GM12878 (cell line): ENCODE data around the gene MASTL. TPM values are rescaled to one million over a fixed set of nuclear protein-coding genes. Genes with fewer than 3 reads are reported as not detected.

Experiments
- ATAC-seq: fragments of 200-7000 bp; cut with Tn5 transposase; 3 replicates; pipeline ENCODE4 v1.9.1; 2020; ENCODE audit warnings: mild to moderate bottlenecking, moderate library complexity
- BruUV-seq: library from RNA; stranded (reverse); fragments of 400-500 nt; replicated peaks from 2 replicates; lab custom pipeline; 2021; lab: Mats Ljungman, UMichigan
- CTCF ChIA-PET: fragments of 300-600 bp; sonication (Branson Sonifier 250); formaldehyde crosslinking; extraction: SDS; loops from one replicate; lab custom pipeline; 2021; ENCODE audit warnings: inconsistent platforms; lab: Yijun Ruan, JAX
- POLR2A ChIA-PET: fragments of 350-600 bp; formaldehyde crosslinking; extraction: SDS; loops from one replicate; lab custom pipeline; 2021; ENCODE audit warnings: inconsistent platforms; lab: Charles Lee
- RAD21 ChIA-PET: fragments of 300-600 bp; sonication (Branson Sonifier 250); formaldehyde crosslinking; loops from one replicate; lab custom pipeline; 2023; ENCODE audit warnings: antibody characterized with exemption; ENCODE audit not compliant: unreplicated experiment; lab: Charles Lee
- SMC1A ChIA-PET: fragments of 300-600 bp; sonication (Branson Sonifier 250); formaldehyde crosslinking; loops from one replicate; lab custom pipeline; 2023; ENCODE audit not compliant: unreplicated experiment, uncharacterized antibody; lab: Charles Lee
- DNase-seq: peaks from one replicate; pipeline ENCODE4 v3.0.0-alpha.2; 2011; ENCODE audit warnings: low read depth, low spot score
- FAIRE-seq: peaks from 3 replicates; lab custom pipeline; 2011; peaks lifted over from hg19 to GRCh38; lab: Jason Lieb, UNC
- H2AFZ ChIP-seq: 2 replicates; pipeline ENCODE4 v1.6.0; 2011; ENCODE audit warnings: low read depth, low read length, control low read depth; ENCODE audit not compliant: control insufficient read depth
- H3K27ac ChIP-seq: 2 replicates; pipeline ENCODE4 v1.5.1; 2011; ENCODE audit warnings: control low read depth; ENCODE audit not compliant: control insufficient read depth, insufficient read depth
- H3K27me3 ChIP-seq, 2 experiments: replicated peaks in 1 of 2; 2 replicates each; pipeline versions ENCODE4 v1.6.0 to v1.6.1; 2011; ENCODE audit warnings: low read length in 1 of 2; ENCODE audit not compliant: control insufficient read depth in 2 of 2, insufficient read depth in 2 of 2
- H3K36me3 ChIP-seq, 2 experiments: 2 replicates each; pipeline ENCODE4 v1.5.1; 2011; ENCODE audit warnings: low read length in 1 of 2; ENCODE audit not compliant: control insufficient read depth in 2 of 2, insufficient read depth in 2 of 2
- H3K4me1 ChIP-seq: 2 replicates; pipeline ENCODE4 v1.6.1; 2011; ENCODE audit warnings: mild to moderate bottlenecking, low read length, moderate library complexity, mixed read lengths; ENCODE audit not compliant: control insufficient read depth, insufficient read depth
- H3K4me2 ChIP-seq: 2 replicates; pipeline ENCODE4 v1.6.0; 2011; ENCODE audit warnings: control low read depth; ENCODE audit not compliant: control insufficient read depth, insufficient read depth
- H3K4me3 ChIP-seq: fragments of 200-600 bp; sonication (generic); 2 replicates; pipeline ENCODE4 v1.5.1; 2016
- H3K79me2 ChIP-seq: 2 replicates; pipeline ENCODE4 v1.6.0; 2011; ENCODE audit warnings: low read length; ENCODE audit not compliant: control insufficient read depth, insufficient read depth
- H3K9ac ChIP-seq: 2 replicates; pipeline ENCODE4 v1.8.0; 2011; ENCODE audit warnings: low read length, control low read depth, mixed read lengths; ENCODE audit not compliant: control insufficient read depth, insufficient read depth
- H3K9me3 ChIP-seq: replicated peaks from 3 replicates; pipeline ENCODE4 v1.5.1; 2011; ENCODE audit warnings: mild to moderate bottlenecking, low read length; ENCODE audit not compliant: control insufficient read depth, insufficient read depth
- H4K20me1 ChIP-seq: 2 replicates; pipeline ENCODE4 v1.6.0; 2011; ENCODE audit not compliant: control insufficient read depth, insufficient read depth
- ASH2L ChIP-seq: fragments of 300-600, 200-600 bp; sonication (generic); IDR thresholded peaks from 2 replicates; pipeline ENCODE4 v1.6.1; 2017; ENCODE audit warnings: low read depth, mild to moderate bottlenecking, borderline replicate concordance
- ATF7 ChIP-seq: fragments of 450-650 bp; IDR thresholded peaks from 2 replicates; pipeline ENCODE4 v1.6.1; 2016; ENCODE audit warnings: low read depth, mild to moderate bottlenecking
- BACH1 ChIP-seq: fragments of 450-650 bp; IDR thresholded peaks from 2 replicates; pipeline ENCODE4 v1.6.1; 2017; ENCODE audit warnings: mild to moderate bottlenecking, borderline replicate concordance
- BMI1 ChIP-seq: fragments of 450-650 bp; IDR thresholded peaks from 2 replicates; pipeline ENCODE4 v1.6.1; 2016; ENCODE audit warnings: mild to moderate bottlenecking, moderate library complexity, borderline replicate concordance
- CHD1 ChIP-seq: IDR thresholded peaks from 2 replicates; pipeline ENCODE4 v1.6.1; 2012; ENCODE audit warnings: low read depth, low read length, improper control_type of control experiment
- CHD4 ChIP-seq: fragments of 200-600 bp; sonication (generic); IDR thresholded peaks from 2 replicates; pipeline ENCODE4 v1.6.1; 2016; ENCODE audit warnings: mild to moderate bottlenecking
- DPF2 ChIP-seq: fragments of 450-650 bp; IDR thresholded peaks from 2 replicates; pipeline ENCODE4 v1.6.1; 2017; ENCODE audit warnings: mild to moderate bottlenecking
- EP300 ChIP-seq, 2 experiments: fragments of 150-350 bp in 1 of 2; IDR thresholded peaks; 2 replicates each; pipeline ENCODE4 v1.6.1; 2011 to 2012; ENCODE audit warnings: low read depth in 2 of 2, low read length in 2 of 2, borderline replicate concordance in 1 of 2, improper control_type of control experiment in 1 of 2, inconsistent platforms in 1 of 2; ENCODE audit not compliant: control insufficient read depth in 1 of 2
- IKZF2 ChIP-seq, 2 experiments: fragments of 450-650 bp; IDR thresholded peaks; 2 replicates each; pipeline ENCODE4 v1.6.1; 2017; ENCODE audit warnings: mild to moderate bottlenecking in 2 of 2, moderate library complexity in 2 of 2
- NR2C2 ChIP-seq: IDR thresholded peaks from 2 replicates; pipeline ENCODE4 v1.6.1; 2011; ENCODE audit warnings: borderline replicate concordance, low read depth; ENCODE audit not compliant: control insufficient read depth, insufficient read length
- RB1 ChIP-seq: fragments of 450-650 bp; formaldehyde crosslinking; IDR thresholded peaks from 2 replicates; pipeline ENCODE4 v1.6.1; 2017; ENCODE audit warnings: mild to moderate bottlenecking, borderline replicate concordance
- ZNF622 ChIP-seq: fragments of 450-650 bp; IDR thresholded peaks from 2 replicates; pipeline ENCODE4 v1.6.1; 2017; ENCODE audit warnings: mild to moderate bottlenecking, inconsistent platforms
- ZZZ3 ChIP-seq: IDR thresholded peaks from 2 replicates; pipeline ENCODE4 v1.6.1; 2011; ENCODE audit warnings: low read depth; ENCODE audit not compliant: control insufficient read depth, insufficient read length
- in situ Hi-C: fragments of 300-500 bp; cut with MboI; formaldehyde crosslinking; loops from 9 replicates; pipeline ENCODE4 v1.14.3; 2018; ENCODE audit warnings: mixed read lengths
- intact Hi-C: fragments of 100-400 bp; cut with micrococcal nuclease; formaldehyde crosslinking; loops from one replicate; pipeline ENCODE4 v1.14.2; 2022; ENCODE audit not compliant: unreplicated experiment
- polyA plus RNA-seq, 11 experiments: library from polyadenylated mRNA; depleted of rRNA in 4 of 11; unstranded in 6 of 11; stranded (reverse) in 5 of 11; fragments of >200 nt; fragmentation: Nextera tagmentation in 4 of 11; fragmentation: Illumina TruSeq in 1 of 11; extraction: Ambion mirVana in 4 of 11; extraction: Trizol in 1 of 11; gene quantifications; 1 replicate in 1 of 11; 2 replicates in 10 of 11; pipeline versions ENCODE4 v1.2.1 to v1.2.3, GENCODE V29; 2011 to 2016; ENCODE audit warnings: inconsistent platforms in 2 of 11, missing spikeins in 2 of 11, low read depth in 1 of 11
- total RNA-seq, 4 experiments: library from RNA; depleted of rRNA in 3 of 4; stranded (reverse); fragments of >200 nt in 3 of 4; fragmentation: Illumina TruSeq in 1 of 4; extraction: Trizol in 1 of 4; gene quantifications; 2 replicates each; pipeline versions ENCODE4 v1.2.1 to v1.2.3, GENCODE V29; 2013 to 2021
- TF ChIP-seq, protein P1 (sequence below): IDR thresholded peaks from 2 replicates; pipeline ENCODE4 v1.6.1; 2012; ENCODE audit warnings: low read length, inconsistent platforms
- TF ChIP-seq, protein P2 (sequence below): IDR thresholded peaks from 2 replicates; pipeline ENCODE4 v1.6.1; 2011; ENCODE audit warnings: mild to moderate bottlenecking, low read depth, low read length, moderate library complexity; ENCODE audit not compliant: insufficient replicate concordance
- TF ChIP-seq, protein P3 (sequence below): IDR thresholded peaks from 2 replicates; pipeline ENCODE4 v1.6.1; 2011; ENCODE audit warnings: borderline replicate concordance, low read depth, mild to moderate bottlenecking, moderate library complexity, mixed read lengths, low read length; ENCODE audit not compliant: insufficient read depth; ENCODE audit errors: extremely low read length
- TF ChIP-seq, protein P4 (sequence below): fragments of 450-650 bp; IDR thresholded peaks from 2 replicates; pipeline ENCODE4 v1.6.1; 2018; ENCODE audit warnings: mild to moderate bottlenecking, low read depth, moderate library complexity; ENCODE audit not compliant: partially characterized antibody

MASTL gene
- total and polyA plus RNA-seq, 10 of the 15 experiments (the other 5 are each of a cell fraction or from before 2014, with no cell fraction given) = 7.1 to 36.9 (median 21.3) TPM

DNA sequence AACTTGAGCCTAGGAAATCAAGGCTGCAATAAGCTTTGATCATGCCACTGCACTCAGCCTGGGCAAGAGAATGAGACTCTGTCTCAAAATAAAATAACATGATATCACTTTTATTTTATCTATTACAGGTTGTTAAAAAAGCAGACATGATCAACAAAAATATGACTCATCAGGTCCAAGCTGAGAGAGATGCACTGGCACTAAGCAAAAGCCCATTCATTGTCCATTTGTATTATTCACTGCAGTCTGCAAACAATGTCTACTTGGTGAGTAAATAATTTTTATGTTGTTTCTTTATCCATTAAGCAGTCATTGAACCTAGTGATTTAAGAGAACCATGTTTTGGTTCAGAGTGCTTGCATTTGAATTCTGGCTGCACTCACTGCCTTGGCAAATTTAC is 3.3 kb downstream of the MASTL start:
- Histone ChIP-seq H3K36me3 (peaks cover 2 to 20% of the 10 kb centered on the region in 2 experiments), H3K4me3 (0 out of 2 replicates have a peak overlapping the region, but pooled peaks have one; percentile 33), H2AFZ (no peak overlapping the region), H3K9me3 (no peaks in the 10 kb centered on the region), H3K79me2 (peaks cover 56% of the 10 kb centered on the region), H3K9ac (peak overlapping the region; percentile 20; the same call in 1 of the 2 replicates), H4K20me1 (no peaks in the 10 kb centered on the region), H3K4me2 (peak overlapping the region; percentile 50), H3K27me3 (no peaks in the 10 kb centered on the region), H3K27ac (no peak overlapping the region), H3K4me1 (no peaks in the 10 kb centered on the region; the same call in 1 of the 2 replicates)
- ChIA-PET POLR2A (no interaction called here), CTCF (interaction anchor here (1.8 kb wide), 1 partner anchor 65 kb away, joined by 8 read pairs; no protein-coding TSS in a partner anchor), SMC1A (interaction anchor here (0.7 to 1.6 kb wide), 4 partner anchors 12 to 432 kb away, joined by 3 to 6 read pairs (median 4); no protein-coding TSS in a partner anchor), RAD21 (no interaction called here)
- DNase-seq = no peak
- in situ Hi-C loops (no loop called here), intact Hi-C loops (loop anchor here (5.0 to 10.0 kb wide), 2 partner anchors 349 to 1376 kb away; partner anchors contain the start of gene WAC)
- FAIRE-seq = no peak
- ATAC-seq = no peak
- BruUV-seq = no TSS peak
- TF ChIP-seq RB1 (no peak), ATF7 (no peak), DPF2 (no peak), ZNF622 (no peak), CHD1 (no peak), ZZZ3 (no peak), ASH2L (no peak), BACH1 (no peak), BMI1 (no peak), IKZF2 (IDR thresholded peaks at IDR 0.05) (no peak), NR2C2 (no peak), CHD4 (no peak), EP300 (IDR thresholded peaks at IDR 0.05; ENCODE audit: borderline replicate concordance in 1 of 2, control insufficient read depth in 1 of 2, low read depth in 2 of 2, low read length in 2 of 2) (no peak)
- TF ChIP-seq, protein P1, sequence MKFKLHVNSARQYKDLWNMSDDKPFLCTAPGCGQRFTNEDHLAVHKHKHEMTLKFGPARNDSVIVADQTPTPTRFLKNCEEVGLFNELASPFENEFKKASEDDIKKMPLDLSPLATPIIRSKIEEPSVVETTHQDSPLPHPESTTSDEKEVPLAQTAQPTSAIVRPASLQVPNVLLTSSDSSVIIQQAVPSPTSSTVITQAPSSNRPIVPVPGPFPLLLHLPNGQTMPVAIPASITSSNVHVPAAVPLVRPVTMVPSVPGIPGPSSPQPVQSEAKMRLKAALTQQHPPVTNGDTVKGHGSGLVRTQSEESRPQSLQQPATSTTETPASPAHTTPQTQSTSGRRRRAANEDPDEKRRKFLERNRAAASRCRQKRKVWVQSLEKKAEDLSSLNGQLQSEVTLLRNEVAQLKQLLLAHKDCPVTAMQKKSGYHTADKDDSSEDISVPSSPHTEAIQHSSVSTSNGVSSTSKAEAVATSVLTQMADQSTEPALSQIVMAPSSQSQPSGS = no peak
- TF ChIP-seq, protein P2, sequence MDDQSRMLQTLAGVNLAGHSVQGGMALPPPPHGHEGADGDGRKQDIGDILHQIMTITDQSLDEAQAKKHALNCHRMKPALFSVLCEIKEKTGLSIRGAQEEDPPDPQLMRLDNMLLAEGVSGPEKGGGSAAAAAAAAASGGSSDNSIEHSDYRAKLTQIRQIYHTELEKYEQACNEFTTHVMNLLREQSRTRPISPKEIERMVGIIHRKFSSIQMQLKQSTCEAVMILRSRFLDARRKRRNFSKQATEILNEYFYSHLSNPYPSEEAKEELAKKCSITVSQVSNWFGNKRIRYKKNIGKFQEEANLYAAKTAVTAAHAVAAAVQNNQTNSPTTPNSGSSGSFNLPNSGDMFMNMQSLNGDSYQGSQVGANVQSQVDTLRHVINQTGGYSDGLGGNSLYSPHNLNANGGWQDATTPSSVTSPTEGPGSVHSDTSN = no peak
- TF ChIP-seq, protein P3, sequence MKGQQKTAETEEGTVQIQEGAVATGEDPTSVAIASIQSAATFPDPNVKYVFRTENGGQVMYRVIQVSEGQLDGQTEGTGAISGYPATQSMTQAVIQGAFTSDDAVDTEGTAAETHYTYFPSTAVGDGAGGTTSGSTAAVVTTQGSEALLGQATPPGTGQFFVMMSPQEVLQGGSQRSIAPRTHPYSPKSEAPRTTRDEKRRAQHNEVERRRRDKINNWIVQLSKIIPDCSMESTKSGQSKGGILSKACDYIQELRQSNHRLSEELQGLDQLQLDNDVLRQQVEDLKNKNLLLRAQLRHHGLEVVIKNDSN = no peak
- TF ChIP-seq, protein P4, sequence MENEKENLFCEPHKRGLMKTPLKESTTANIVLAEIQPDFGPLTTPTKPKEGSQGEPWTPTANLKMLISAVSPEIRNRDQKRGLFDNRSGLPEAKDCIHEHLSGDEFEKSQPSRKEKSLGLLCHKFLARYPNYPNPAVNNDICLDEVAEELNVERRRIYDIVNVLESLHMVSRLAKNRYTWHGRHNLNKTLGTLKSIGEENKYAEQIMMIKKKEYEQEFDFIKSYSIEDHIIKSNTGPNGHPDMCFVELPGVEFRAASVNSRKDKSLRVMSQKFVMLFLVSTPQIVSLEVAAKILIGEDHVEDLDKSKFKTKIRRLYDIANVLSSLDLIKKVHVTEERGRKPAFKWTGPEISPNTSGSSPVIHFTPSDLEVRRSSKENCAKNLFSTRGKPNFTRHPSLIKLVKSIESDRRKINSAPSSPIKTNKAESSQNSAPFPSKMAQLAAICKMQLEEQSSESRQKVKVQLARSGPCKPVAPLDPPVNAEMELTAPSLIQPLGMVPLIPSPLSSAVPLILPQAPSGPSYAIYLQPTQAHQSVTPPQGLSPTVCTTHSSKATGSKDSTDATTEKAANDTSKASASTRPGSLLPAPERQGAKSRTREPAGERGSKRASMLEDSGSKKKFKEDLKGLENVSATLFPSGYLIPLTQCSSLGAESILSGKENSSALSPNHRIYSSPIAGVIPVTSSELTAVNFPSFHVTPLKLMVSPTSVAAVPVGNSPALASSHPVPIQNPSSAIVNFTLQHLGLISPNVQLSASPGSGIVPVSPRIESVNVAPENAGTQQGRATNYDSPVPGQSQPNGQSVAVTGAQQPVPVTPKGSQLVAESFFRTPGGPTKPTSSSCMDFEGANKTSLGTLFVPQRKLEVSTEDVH = no peak
